IMR-90 (cell line): Measurements from ENCODE around the gene FOLR2. TPM values are rescaled to one million over a fixed set of nuclear protein-coding genes. Genes with fewer than 3 reads are reported as not detected.

ENCODE experiments used
- ATAC-seq: fragments of 200-7000 bp; cut with Tn5 transposase; 2 replicates; pipeline ENCODE4 v1.9.1; 2020; ENCODE audit warnings: low read depth, mild to moderate bottlenecking, moderate library complexity
- BruUV-seq: library from RNA; stranded (reverse); fragments of 400-500 nt; replicated peaks from 2 replicates; lab custom pipeline; 2021; lab: Mats Ljungman, UMichigan
- CTCF ChIA-PET: fragments of 300-600 bp; formaldehyde crosslinking; extraction: SDS; loops from one replicate; lab custom pipeline; 2021; ENCODE audit warnings: antibody characterized with exemption; lab: Yijun Ruan, JAX
- POLR2A ChIA-PET: fragments of 300-600 bp; sonication (Branson Sonifier 250); formaldehyde crosslinking; loops from one replicate; lab custom pipeline; 2022; ENCODE audit warnings: antibody characterized with exemption; ENCODE audit not compliant: unreplicated experiment; lab: Charles Lee
- DNase-seq: peaks from one replicate; pipeline ENCODE4 v3.0.0; 2013
- H2AFZ ChIP-seq: replicated peaks from 2 replicates; pipeline ENCODE3; 2013; ENCODE audit warnings: low read length, mild to moderate bottlenecking; ENCODE audit not compliant: poor library complexity
- H2AK5ac ChIP-seq: 2 replicates; pipeline ENCODE4 v1.6.1; 2013; ENCODE audit warnings: low read depth, low read length, inconsistent platforms
- H2AK9ac ChIP-seq: replicated peaks from 2 replicates; pipeline ENCODE3; 2013; ENCODE audit warnings: mild to moderate bottlenecking, low read depth, low read length, moderate library complexity; ENCODE audit not compliant: poor library complexity
- H2BK120ac ChIP-seq: 2 replicates; pipeline ENCODE4 v1.6.1; 2013; ENCODE audit warnings: low read depth, low read length, inconsistent platforms
- H2BK15ac ChIP-seq: 3 replicates; pipeline ENCODE4 v1.6.1; 2013; ENCODE audit warnings: low read depth, low read length, inconsistent platforms
- H2BK20ac ChIP-seq: 2 replicates; pipeline ENCODE4 v1.6.1; 2013; ENCODE audit warnings: low read depth, mild to moderate bottlenecking, inconsistent platforms, low read length, moderate library complexity
- H2BK5ac ChIP-seq: 2 replicates; pipeline ENCODE4 v1.6.1; 2013; ENCODE audit warnings: mild to moderate bottlenecking, low read depth, low read length, inconsistent platforms; ENCODE audit not compliant: poor library complexity, severe bottlenecking
- H3K14ac ChIP-seq: replicated peaks from 2 replicates; pipeline ENCODE4 v1.6.1; 2013; ENCODE audit warnings: low read depth, low read length, inconsistent platforms
- H3K18ac ChIP-seq: 2 replicates; pipeline ENCODE4 v1.6.1; 2013; ENCODE audit warnings: low read depth, low read length, control low read depth
- H3K23ac ChIP-seq: 2 replicates; pipeline ENCODE4 v1.6.1; 2013; ENCODE audit warnings: low read depth, low read length, inconsistent platforms
- H3K27ac ChIP-seq: 2 replicates; pipeline ENCODE4 v1.5.1; 2013; ENCODE audit warnings: mild to moderate bottlenecking, control low read depth, low read length; ENCODE audit not compliant: insufficient read depth
- H3K27me3 ChIP-seq: 2 replicates; pipeline ENCODE4 v1.6.1; 2013; ENCODE audit warnings: low read length; ENCODE audit not compliant: control insufficient read depth, insufficient read depth
- H3K36me3 ChIP-seq: 2 replicates; pipeline ENCODE4 v1.6.1; 2013; ENCODE audit warnings: low read length, mixed read lengths; ENCODE audit not compliant: control insufficient read depth, insufficient read depth
- H3K4ac ChIP-seq: 2 replicates; pipeline ENCODE4 v1.6.1; 2013; ENCODE audit warnings: low read depth, low read length, inconsistent platforms
- H3K4me1 ChIP-seq: 2 replicates; pipeline ENCODE4 v1.6.1; 2013; ENCODE audit warnings: low read length, mixed read lengths; ENCODE audit not compliant: control insufficient read depth, insufficient read depth
- H3K4me2 ChIP-seq: 2 replicates; pipeline ENCODE4 v1.6.1; 2013; ENCODE audit warnings: low read depth, mild to moderate bottlenecking, control low read depth, low read length, moderate library complexity
- H3K4me3 ChIP-seq: 2 replicates; pipeline ENCODE4 v1.5.1; 2013; ENCODE audit warnings: low read depth, mild to moderate bottlenecking, control low read depth, low read length, moderate library complexity; ENCODE audit not compliant: insufficient read depth
- H3K56ac ChIP-seq: 2 replicates; pipeline ENCODE4 v1.6.1; 2013; ENCODE audit warnings: low read length, inconsistent platforms; ENCODE audit not compliant: insufficient read depth; ENCODE audit errors: extremely low read depth
- H3K79me1 ChIP-seq, 2 experiments: 2 replicates each; pipeline ENCODE4 v1.6.1; 2013; ENCODE audit warnings: low read length in 2 of 2, inconsistent platforms in 1 of 2, low read depth in 1 of 2
- H3K9ac ChIP-seq: 2 replicates; pipeline ENCODE4 v1.6.1; 2013; ENCODE audit warnings: low read depth, low read length, control low read depth
- H3K9me1 ChIP-seq: 2 replicates; pipeline ENCODE4 v1.6.1; 2013; ENCODE audit warnings: low read length, inconsistent platforms; ENCODE audit not compliant: insufficient read depth
- H3K9me3 ChIP-seq: 2 replicates; pipeline ENCODE4 v1.6.1; 2013; ENCODE audit warnings: low read length; ENCODE audit not compliant: control insufficient read depth, insufficient read depth
- H4K20me1 ChIP-seq: 2 replicates; pipeline ENCODE4 v1.6.1; 2013; ENCODE audit warnings: low read length, inconsistent platforms; ENCODE audit not compliant: insufficient read depth
- H4K5ac ChIP-seq: 2 replicates; pipeline ENCODE4 v1.6.1; 2013; ENCODE audit warnings: mild to moderate bottlenecking, low read depth, low read length, control low read depth
- H4K8ac ChIP-seq, 2 experiments: 2 replicates each; pipeline ENCODE4 v1.6.1; 2013; ENCODE audit warnings: low read depth in 2 of 2, low read length in 2 of 2, control low read depth in 1 of 2, inconsistent platforms in 1 of 2
- H4K91ac ChIP-seq: 2 replicates; pipeline ENCODE4 v1.6.1; 2013; ENCODE audit warnings: low read depth, low read length, inconsistent platforms; ENCODE audit not compliant: insufficient read depth
- BHLHE40 ChIP-seq: fragments of 150-350 bp; IDR thresholded peaks from 2 replicates; pipeline ENCODE4 v1.6.1; 2016; ENCODE audit warnings: mild to moderate bottlenecking, low read depth, low read length
- CEBPB ChIP-seq: IDR thresholded peaks from 2 replicates; pipeline ENCODE4 v1.6.1; 2012; ENCODE audit warnings: low read depth, low read length, improper control_type of control experiment
- CHD1 ChIP-seq: IDR thresholded peaks from 2 replicates; pipeline ENCODE4 v1.6.1; 2012; ENCODE audit warnings: low read depth, low read length, improper control_type of control experiment
- MAZ ChIP-seq: IDR thresholded peaks from 2 replicates; pipeline ENCODE4 v1.6.1; 2012; ENCODE audit warnings: low read depth, mild to moderate bottlenecking, low read length, improper control_type of control experiment, moderate library complexity, borderline replicate concordance
- MXI1 ChIP-seq: IDR thresholded peaks from 2 replicates; pipeline ENCODE4 v1.6.1; 2012; ENCODE audit warnings: low read depth, mild to moderate bottlenecking, low read length, moderate library complexity, borderline replicate concordance
- RAD21 ChIP-seq: IDR thresholded peaks from 2 replicates; pipeline ENCODE4 v1.6.1; 2012; ENCODE audit warnings: low read length, improper control_type of control experiment
- SMC3 ChIP-seq: fragments of 150-350 bp; IDR thresholded peaks from 2 replicates; pipeline ENCODE4 v1.6.1; 2016; ENCODE audit warnings: low read depth, mild to moderate bottlenecking, antibody characterized with exemption, low read length, moderate library complexity
- WGBS, 2 experiments: methylation state at CpG; one replicate each; pipeline versions ENCODE4 v1.1.5 to v1.1.7; 2013; ENCODE audit warnings: missing lambda C conversion rate in 2 of 2; ENCODE audit not compliant: insufficient read length in 1 of 2; ENCODE audit errors: extremely low coverage in 2 of 2; 5-methylcytosine and 5-hydroxymethylcytosine counted together
- dilution Hi-C: fragments of 300-500 bp; cut with HindIII; formaldehyde crosslinking; loops from one replicate; pipeline ENCODE4 v1.14.3; 2018; ENCODE audit warnings: low sequenced_read_pairs; ENCODE audit not compliant: unreplicated experiment
- in situ Hi-C: fragments of 300-500 bp; cut with MboI; formaldehyde crosslinking; loops from 3 replicates; pipeline ENCODE4 v1.14.3; 2019; ENCODE audit warnings: low sequenced_read_pairs, inconsistent platforms, mixed read lengths
- intact Hi-C: fragments of 100-400 bp; cut with micrococcal nuclease; formaldehyde crosslinking; loops from 2 replicates; pipeline ENCODE4 v1.10.0; 2022
- polyA plus RNA-seq, 3 experiments: library from polyadenylated mRNA; depleted of rRNA; stranded (reverse); fragments of >200 nt; gene quantifications; 2 replicates each; pipeline ENCODE4 v1.2.3, GENCODE V29; 2012; ENCODE audit warnings: low replicate concordance in 1 of 3
- total RNA-seq: library from RNA; depleted of rRNA; stranded (reverse); fragments of >200 nt; gene quantifications from 2 replicates; pipeline ENCODE4 v1.2.3, GENCODE V29; 2012
- TF ChIP-seq, protein P1 (sequence below): fragments of 150-350 bp; IDR thresholded peaks from 2 replicates; pipeline ENCODE4 v1.6.1; 2016; ENCODE audit warnings: low read depth, mild to moderate bottlenecking, low read length, moderate library complexity, borderline replicate concordance
- TF ChIP-seq, protein P2 (sequence below): fragments of 150-350 bp; IDR thresholded peaks from 2 replicates; pipeline ENCODE4 v1.6.1; 2017; ENCODE audit warnings: mild to moderate bottlenecking, antibody characterized with exemption, low read length, low read depth
- TF ChIP-seq, protein P3 (sequence below): conservative IDR thresholded peaks from 2 replicates; pipeline ENCODE4 v1.5.1; 2012; ENCODE audit warnings: mild to moderate bottlenecking, low read depth, low read length, improper control_type of control experiment

Gene FOLR2
- total and polyA plus RNA-seq, 2 of the 4 experiments (the other 2 are of a cell fraction), result not detected

DNA sequence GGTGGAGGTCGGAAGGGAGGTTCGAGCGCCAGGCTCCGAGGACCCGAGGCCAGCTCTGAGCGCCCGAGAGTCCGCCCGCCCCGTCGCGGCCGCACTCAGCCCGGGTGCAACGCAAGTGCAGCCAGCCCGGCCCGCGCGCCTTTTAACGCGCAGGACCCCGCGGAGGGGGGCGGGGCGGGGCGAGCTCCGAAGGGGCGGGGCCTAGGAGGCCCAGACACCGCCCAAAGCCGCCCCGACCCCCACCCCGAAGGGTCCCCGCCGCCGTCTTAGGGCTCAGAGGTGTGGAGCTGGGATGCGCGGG is 27.4 kb downstream of the FOLR2 start, which contains the start of gene PHOX2A:
Gene PHOX2A, minus strand, starts transcription at position 117 of the 301 bp plus-strand sequence. CDS start 172 bp downstream, outside the sequence.
- intact Hi-C loops (no loop called here), dilution Hi-C loops (no loop called here), in situ Hi-C loops (no loop called here)
- no peak within 1 kb of the TSS for H2AK5ac ChIP-seq
- no peak within 1 kb of the TSS for H3K23ac ChIP-seq
- H3K9me3 ChIP-seq, result peaks cover 7% of the 10 kb centered on the region
- no TSS peak for BruUV-seq
- no peak within 1 kb of the TSS for H4K8ac ChIP-seq
- no peak within 1 kb of the TSS for H3K9ac ChIP-seq
- DNase-seq, result no peak
- no peak within 1 kb of the TSS for H2BK120ac ChIP-seq
- 0 out of 2 replicates have a peak within 1 kb of the TSS, but pooled peaks have one; percentile 20 for H3K4me3 ChIP-seq
- peaks cover 2% of the 10 kb centered on the region; the same call in 1 of the 2 replicates for H3K4me1 ChIP-seq
- H2BK15ac ChIP-seq, result no peak within 1 kb of the TSS
- H4K20me1 ChIP-seq, result peaks cover 5% of the 10 kb centered on the region; the same call in 1 of the 2 replicates
- H3K18ac ChIP-seq, result no peak within 1 kb of the TSS
- 5% methylated on average over 20 of the region's 37 CpGs; no CpG with 5 or more reads in 1 of the 2 experiments for WGBS, 2 experiments
- H3K79me1 ChIP-seq, result no peaks in the 10 kb centered on the region
- no peak for TF ChIP-seq CEBPB
- no peak for TF ChIP-seq BHLHE40
- TF ChIP-seq, protein P1, sequence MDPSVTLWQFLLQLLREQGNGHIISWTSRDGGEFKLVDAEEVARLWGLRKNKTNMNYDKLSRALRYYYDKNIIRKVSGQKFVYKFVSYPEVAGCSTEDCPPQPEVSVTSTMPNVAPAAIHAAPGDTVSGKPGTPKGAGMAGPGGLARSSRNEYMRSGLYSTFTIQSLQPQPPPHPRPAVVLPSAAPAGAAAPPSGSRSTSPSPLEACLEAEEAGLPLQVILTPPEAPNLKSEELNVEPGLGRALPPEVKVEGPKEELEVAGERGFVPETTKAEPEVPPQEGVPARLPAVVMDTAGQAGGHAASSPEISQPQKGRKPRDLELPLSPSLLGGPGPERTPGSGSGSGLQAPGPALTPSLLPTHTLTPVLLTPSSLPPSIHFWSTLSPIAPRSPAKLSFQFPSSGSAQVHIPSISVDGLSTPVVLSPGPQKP, result no peak
- no peak for TF ChIP-seq MXI1
- TF ChIP-seq RAD21, result no peak
- TF ChIP-seq, protein P2, sequence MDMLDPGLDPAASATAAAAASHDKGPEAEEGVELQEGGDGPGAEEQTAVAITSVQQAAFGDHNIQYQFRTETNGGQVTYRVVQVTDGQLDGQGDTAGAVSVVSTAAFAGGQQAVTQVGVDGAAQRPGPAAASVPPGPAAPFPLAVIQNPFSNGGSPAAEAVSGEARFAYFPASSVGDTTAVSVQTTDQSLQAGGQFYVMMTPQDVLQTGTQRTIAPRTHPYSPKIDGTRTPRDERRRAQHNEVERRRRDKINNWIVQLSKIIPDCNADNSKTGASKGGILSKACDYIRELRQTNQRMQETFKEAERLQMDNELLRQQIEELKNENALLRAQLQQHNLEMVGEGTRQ, result no peak
- no peak for TF ChIP-seq CHD1
- TF ChIP-seq MAZ, result no peak
- no peak for TF ChIP-seq SMC3
- TF ChIP-seq, protein P3, sequence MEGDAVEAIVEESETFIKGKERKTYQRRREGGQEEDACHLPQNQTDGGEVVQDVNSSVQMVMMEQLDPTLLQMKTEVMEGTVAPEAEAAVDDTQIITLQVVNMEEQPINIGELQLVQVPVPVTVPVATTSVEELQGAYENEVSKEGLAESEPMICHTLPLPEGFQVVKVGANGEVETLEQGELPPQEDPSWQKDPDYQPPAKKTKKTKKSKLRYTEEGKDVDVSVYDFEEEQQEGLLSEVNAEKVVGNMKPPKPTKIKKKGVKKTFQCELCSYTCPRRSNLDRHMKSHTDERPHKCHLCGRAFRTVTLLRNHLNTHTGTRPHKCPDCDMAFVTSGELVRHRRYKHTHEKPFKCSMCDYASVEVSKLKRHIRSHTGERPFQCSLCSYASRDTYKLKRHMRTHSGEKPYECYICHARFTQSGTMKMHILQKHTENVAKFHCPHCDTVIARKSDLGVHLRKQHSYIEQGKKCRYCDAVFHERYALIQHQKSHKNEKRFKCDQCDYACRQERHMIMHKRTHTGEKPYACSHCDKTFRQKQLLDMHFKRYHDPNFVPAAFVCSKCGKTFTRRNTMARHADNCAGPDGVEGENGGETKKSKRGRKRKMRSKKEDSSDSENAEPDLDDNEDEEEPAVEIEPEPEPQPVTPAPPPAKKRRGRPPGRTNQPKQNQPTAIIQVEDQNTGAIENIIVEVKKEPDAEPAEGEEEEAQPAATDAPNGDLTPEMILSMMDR, result no peak
- CTCF ChIA-PET, result no interaction called here
- no peak within 1 kb of the TSS for H2BK20ac ChIP-seq
- POLR2A ChIA-PET, result no interaction called here
- no peak within 1 kb of the TSS for H3K27ac ChIP-seq
- no peak for ATAC-seq
- H2AK9ac ChIP-seq, result no peak within 1 kb of the TSS
- no peaks in the 10 kb centered on the region for H3K9me1 ChIP-seq
- no peak within 1 kb of the TSS for H4K91ac ChIP-seq
- no peak within 1 kb of the TSS for H2BK5ac ChIP-seq
- H3K27me3 ChIP-seq, result peaks cover 80% of the 10 kb centered on the region
- no peak within 1 kb of the TSS for H3K14ac ChIP-seq
- H3K4ac ChIP-seq, result no peak within 1 kb of the TSS
- H2AFZ ChIP-seq, result peak within 1 kb of the TSS; percentile 65
- H3K36me3 ChIP-seq, result no peaks in the 10 kb centered on the region
- H3K56ac ChIP-seq, result no peak within 1 kb of the TSS
- H3K4me2 ChIP-seq, result no peak within 1 kb of the TSS; the same call in 1 of the 2 replicates
- no peak within 1 kb of the TSS for H4K5ac ChIP-seq
